GM19395 (cell line): ENCODE measurements around the gene NEFH.

Experiments used
- ATAC-seq: cut with Tn5 transposase; IDR thresholded peaks from one replicate; pipeline ENCODE4 v1.9.1; 2021; ENCODE audit warnings: mild to moderate bottlenecking, moderate library complexity; ENCODE audit not compliant: unreplicated experiment

Gene NEFH

DNA sequence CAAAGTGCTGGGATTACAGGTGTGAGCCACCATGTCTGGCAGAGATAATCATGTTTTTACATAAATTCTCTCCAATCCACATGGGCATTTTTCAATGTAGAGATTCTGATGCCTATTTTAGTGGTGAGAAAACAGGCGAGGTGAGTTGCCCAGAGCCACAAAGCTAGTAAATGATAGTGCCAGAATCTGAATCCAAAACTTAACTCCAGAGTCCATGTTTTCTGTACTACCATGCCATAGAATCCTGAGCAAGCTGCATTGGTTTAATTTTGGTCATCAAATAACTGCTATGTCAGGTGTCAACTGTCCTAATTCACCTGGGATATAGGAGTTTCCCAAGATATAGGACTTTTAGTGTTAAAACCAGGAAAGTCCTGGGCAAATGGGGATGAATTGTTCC, 13.6 kb downstream of the NEFH start:
- no peak for ATAC-seq

- no peak for ATAC-seq
These were observed 19.8 kb downstream of the NEFH start for GRCh38 chr22:29499852-29500251.

- ATAC-seq = no peak
These were observed 23.9 kb downstream of the NEFH start for GRCh38 chr22:29503811-29504372.

GRCh38 chr22:29509298-29509697, 29.3 kb downstream of the NEFH start:
- no peak for ATAC-seq

- no peak for ATAC-seq
These were observed 29.8 kb downstream of the NEFH start for GRCh38 chr22:29509815-29510214.

- no peak for ATAC-seq
These were observed 30.5 kb downstream of the NEFH start for GRCh38 chr22:29510542-29510941.

DNA sequence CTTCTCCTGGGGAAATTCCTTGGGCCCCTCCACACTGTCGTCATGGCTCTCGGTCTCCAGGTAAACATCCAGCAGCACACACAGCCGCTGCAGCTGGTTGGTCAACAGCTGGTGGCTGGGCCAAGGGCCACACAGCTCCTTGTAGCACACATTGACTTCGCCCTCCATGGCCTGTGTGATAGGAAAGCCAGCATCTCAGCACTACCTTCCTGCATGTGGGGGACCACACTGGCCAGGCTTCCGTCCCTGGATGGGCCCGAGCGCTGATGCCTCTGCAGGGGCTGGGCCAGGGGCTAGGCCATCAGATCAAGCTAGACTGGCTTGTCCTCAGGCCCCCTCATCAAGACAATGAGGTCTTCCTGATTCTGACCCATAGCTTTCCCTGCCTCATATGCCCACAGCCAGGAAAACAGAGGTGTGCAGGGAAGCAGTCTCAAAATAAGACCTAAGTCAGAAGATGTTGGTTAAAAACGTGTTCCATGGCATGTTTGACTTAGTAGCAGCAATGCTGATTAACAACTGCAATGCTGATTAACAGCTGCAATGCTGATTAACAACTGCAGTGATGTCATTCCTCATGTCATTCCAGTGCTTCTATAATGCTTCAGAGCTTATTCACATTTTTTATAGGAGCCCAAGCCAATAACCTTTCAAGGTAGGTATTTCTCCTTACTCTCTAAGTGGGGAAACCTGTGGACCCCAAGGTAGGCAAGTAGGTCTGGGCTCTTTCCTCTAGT, 31.3 kb downstream of the NEFH start:
- ATAC-seq = no peak

DNA sequence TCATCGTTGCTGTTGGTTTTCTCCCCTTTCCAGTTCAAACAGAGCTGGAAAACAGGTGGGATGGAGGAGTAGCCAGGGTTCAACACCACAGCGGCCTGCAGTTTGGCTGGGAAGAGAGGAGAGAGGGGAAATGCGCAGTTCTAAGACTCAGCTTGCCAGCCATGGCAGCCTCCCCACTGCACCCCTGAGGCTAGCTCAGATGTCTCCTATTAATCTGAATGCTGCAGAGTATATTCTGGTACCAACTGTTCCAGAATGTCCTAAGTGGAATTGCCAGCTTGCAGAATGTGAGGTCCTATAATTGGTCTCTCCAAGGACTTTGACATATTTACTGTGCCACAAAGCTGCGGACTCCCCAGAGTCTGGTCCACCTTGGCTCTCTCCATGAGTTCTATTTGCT, 32.0 kb downstream of the NEFH start:
- ATAC-seq = no peak

DNA sequence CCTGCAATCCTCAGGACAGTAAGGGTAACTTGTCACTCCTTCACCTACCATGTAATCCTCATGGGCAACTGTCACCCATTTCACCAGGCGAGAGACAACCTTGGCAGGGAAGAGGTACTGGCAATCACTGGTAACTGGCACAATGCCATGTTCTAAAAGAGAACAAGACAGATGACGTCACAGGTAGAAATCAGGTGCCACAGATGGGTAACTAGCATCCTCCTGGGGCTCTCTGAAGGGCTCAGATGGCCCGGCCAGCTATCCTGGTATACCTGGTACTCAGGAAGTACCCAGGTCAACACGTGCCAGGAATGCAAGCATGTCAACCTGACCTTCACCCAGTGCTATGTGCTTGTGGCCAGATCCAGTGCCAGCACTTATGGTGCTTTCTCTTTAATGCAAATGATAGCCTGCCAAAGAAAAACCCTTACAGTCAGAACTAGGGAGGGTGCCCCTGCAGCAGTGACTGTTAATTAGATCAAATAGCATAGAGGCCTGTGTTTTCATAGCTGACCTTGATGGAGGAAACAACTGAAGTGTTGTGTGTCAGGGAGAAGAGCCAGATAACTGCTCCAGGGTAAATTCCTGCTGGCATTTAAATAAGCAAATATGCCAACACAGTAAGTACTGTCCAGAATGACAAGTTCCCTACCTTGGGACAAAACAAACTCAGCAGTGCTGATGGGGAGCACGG, 37.3 kb downstream of the NEFH start:
- no peak for ATAC-seq

- no peak for ATAC-seq
These were observed 38.4 kb downstream of the NEFH start for GRCh38 chr22:29518427-29518826.

DNA sequence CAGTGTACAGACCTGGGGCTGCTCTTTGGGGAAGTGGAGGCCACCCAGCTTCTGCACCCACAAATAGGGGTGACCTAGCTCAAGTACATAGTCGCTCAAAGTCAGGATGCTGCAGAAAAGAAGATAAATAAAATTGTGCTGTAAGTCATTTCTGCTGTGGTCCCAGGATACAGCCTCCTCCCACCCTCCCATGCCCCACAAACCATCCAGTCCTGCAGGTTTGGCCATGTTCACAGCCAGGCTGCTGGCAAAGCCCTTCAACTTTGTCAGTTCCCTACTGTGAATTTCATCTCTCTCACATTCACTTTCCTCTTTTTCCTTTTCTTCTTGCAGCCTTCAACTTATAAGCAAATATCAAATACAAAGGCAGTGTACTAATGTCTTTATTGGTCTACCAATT, 40.0 kb downstream of the NEFH start:
- ATAC-seq = no peak

DNA sequence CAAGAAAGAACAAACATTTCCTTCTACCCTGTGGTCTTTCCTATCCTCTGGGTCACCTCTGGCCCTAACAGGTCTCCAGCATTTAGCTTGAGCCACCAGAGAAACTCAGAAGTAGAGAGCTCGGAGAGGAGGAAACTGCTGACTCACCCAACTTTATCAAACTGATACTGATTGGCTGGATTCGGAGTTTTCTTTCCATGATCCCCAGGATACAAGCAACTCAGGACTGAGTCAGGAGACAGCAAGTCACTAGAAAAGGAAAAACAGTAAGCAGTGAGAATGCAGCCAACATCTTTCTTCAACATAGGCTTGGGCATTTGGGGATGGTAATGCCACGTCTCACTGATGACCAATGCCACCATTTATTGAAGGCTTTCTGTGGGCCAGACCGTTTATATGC, 40.8 kb downstream of the NEFH start:
- ATAC-seq = no peak

- ATAC-seq = no peak
These were observed 41.5 kb downstream of the NEFH start for GRCh38 chr22:29521526-29521925.

- no peak for ATAC-seq
These were observed 43.7 kb downstream of the NEFH start for GRCh38 chr22:29523761-29524160.

GRCh38 chr22:29524442-29525191, 44.6 kb downstream of the NEFH start:
- no peak for ATAC-seq

DNA sequence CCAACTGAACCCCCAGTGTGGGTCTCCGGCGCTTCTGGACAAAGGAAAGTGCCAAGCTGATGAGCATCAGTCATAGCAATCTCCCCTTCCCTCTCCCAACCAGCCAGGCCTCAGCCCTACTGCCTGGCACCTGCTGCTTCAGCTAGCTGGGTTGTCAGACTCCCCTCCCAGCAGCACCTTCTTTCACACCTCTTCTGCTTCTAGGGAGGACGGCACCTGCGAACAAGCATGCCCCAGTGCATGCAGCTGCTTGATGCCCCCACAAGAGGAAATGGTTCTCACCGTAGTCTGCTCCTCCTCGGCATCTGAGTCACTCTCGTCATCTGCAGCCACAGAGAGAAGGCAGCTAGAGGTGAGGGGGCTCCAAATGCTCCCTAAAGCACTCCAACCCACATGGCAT, 48.1 kb downstream of the NEFH start:
- ATAC-seq = no peak

GRCh38 chr22:29530716-29531115, 50.7 kb downstream of the NEFH start:
- ATAC-seq = no peak

- ATAC-seq = no peak
These were observed 51.4 kb downstream of the NEFH start for GRCh38 chr22:29531419-29531818.

DNA sequence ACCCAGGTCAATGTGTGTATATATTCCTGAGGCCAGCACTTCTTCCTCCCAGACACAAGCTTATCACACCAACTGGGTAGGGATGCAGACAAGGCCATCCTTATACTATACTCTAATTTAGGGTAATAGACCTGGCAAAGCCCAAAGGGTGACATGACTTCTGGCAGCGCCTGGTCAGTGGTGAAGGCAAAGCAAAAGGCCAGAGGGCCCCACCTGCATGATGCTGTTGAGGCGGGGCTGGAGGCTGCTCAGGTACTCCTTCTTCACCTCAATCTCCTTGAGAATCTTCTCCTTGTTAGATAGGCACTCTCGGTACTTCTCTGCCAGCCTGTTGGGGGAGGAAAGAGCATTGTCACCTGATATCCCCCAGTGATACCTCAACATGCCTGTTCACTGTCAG, 56.4 kb downstream of the NEFH start:
- no peak for ATAC-seq

- no peak for ATAC-seq
These were observed 59.1 kb downstream of the NEFH start for GRCh38 chr22:29539105-29539504.
